Body of pancreas (tissue), 4 donors: ENCODE measurements around the gene MAST3. TPM values are rescaled to one million over a fixed set of nuclear protein-coding genes. Genes with fewer than 3 reads are reported as not detected.

Experiments used
- ATAC-seq: fragments of 150-250 bp; one replicate; pipeline ENCODE4 v1.9.1; 2016
- DNase-seq, 4 donors: peaks; one replicate each; pipeline ENCODE4 v3.0.0-alpha.2; 2019
- H3K27ac ChIP-seq, 4 donors: fragments of 200-600 bp; sonication (generic); 1 replicate in 3 of 4; 2 replicates in 1 of 4; pipeline versions ENCODE4 v1.5.1 to v1.6.1; 2016 to 2019; ENCODE audit warnings: mild to moderate bottlenecking in 1 of 4, mixed read lengths in 1 of 4, moderate library complexity in 1 of 4
- H3K27me3 ChIP-seq, 2 donors: fragments of 200-600 bp; sonication (generic); one replicate each; pipeline ENCODE4 v1.6.0; 2016; ENCODE audit warnings: mild to moderate bottlenecking in 1 of 2
- H3K36me3 ChIP-seq, 2 donors: fragments of 200-600 bp; sonication (generic); replicated peaks in 1 of 2; 2 replicates each; pipeline ENCODE4 v1.5.1; 2016; ENCODE audit warnings: low read depth in 2 of 2; ENCODE audit not compliant: insufficient read depth in 1 of 2
- H3K4me1 ChIP-seq: fragments of 200-600 bp; sonication (generic); one replicate; pipeline ENCODE4 v1.6.0; 2016
- H3K4me3 ChIP-seq, 2 donors: fragments of 200-600 bp; sonication (generic); 1 replicate in 1 of 2; 2 replicates in 1 of 2; pipeline ENCODE4 v1.5.1; 2016 to 2019
- H3K9me3 ChIP-seq, 3 donors: fragments of 200-600 bp; sonication (generic); 1 replicate in 2 of 3; 2 replicates in 1 of 3; pipeline ENCODE4 v1.5.1; 2016
- POLR2A ChIP-seq, 3 donors: fragments of 450-650 bp; IDR thresholded peaks; one replicate each; pipeline ENCODE4 v1.6.1; 2016; ENCODE audit warnings: antibody characterized with exemption in 3 of 3, mild to moderate bottlenecking in 2 of 3
- WGBS, 2 donors: methylation state at CpG; one replicate each; pipeline ENCODE4 v1.1.5; 2017; 5-methylcytosine and 5-hydroxymethylcytosine counted together
- intact Hi-C: fragments of 100-400 bp; cut with DNase I; formaldehyde crosslinking; loops from one replicate; pipeline ENCODE4 v1.15.1; 2023
- total RNA-seq, 2 donors: library from RNA; depleted of rRNA; stranded (reverse); fragments of >200 nt; gene quantifications; one replicate each; pipeline ENCODE4 v1.1.0, GENCODE V29; 2016
- TF ChIP-seq, protein P1 (sequence below), 7 experiments: fragments of 450-650 bp in 4 of 7; fragments of 200-600 bp in 3 of 7; sonication (generic) in 3 of 7; IDR thresholded peaks; one replicate each; pipeline ENCODE4 v1.5.1; 2016 to 2019; ENCODE audit warnings: antibody characterized with exemption in 7 of 7

Gene MAST3
- total RNA-seq, 2 donors from 2014 or later = 17.6 to 35.3 TPM

- DNase-seq (no peak), ATAC-seq (no peak)
- no peaks in the 10 kb centered on the region for H3K36me3 ChIP-seq
- no peaks in the 10 kb centered on the region for H3K4me1 ChIP-seq
- no peaks in the 10 kb centered on the region for H3K27me3 ChIP-seq
- H3K9me3 ChIP-seq = no peaks in the 10 kb centered on the region
- intact Hi-C loops = no loop called here
- peak overlapping the region in 1 of 4 donors; percentile 53 for H3K27ac ChIP-seq
- H3K4me3 ChIP-seq = no peak overlapping the region
- TF ChIP-seq POLR2A (IDR thresholded peaks at IDR 0.05) = no peak
- TF ChIP-seq, protein P1, sequence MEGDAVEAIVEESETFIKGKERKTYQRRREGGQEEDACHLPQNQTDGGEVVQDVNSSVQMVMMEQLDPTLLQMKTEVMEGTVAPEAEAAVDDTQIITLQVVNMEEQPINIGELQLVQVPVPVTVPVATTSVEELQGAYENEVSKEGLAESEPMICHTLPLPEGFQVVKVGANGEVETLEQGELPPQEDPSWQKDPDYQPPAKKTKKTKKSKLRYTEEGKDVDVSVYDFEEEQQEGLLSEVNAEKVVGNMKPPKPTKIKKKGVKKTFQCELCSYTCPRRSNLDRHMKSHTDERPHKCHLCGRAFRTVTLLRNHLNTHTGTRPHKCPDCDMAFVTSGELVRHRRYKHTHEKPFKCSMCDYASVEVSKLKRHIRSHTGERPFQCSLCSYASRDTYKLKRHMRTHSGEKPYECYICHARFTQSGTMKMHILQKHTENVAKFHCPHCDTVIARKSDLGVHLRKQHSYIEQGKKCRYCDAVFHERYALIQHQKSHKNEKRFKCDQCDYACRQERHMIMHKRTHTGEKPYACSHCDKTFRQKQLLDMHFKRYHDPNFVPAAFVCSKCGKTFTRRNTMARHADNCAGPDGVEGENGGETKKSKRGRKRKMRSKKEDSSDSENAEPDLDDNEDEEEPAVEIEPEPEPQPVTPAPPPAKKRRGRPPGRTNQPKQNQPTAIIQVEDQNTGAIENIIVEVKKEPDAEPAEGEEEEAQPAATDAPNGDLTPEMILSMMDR (IDR thresholded peaks at IDR 0.05) = no peak
- 65 to 76% methylated on average over 5 of the region's 5 CpGs for WGBS, 2 donors
Observed at GRCh38 chr19:18089726-18090125, 7.9 kb upstream of the MAST3 start.

- Histone ChIP-seq H3K27me3 (no peaks in the 10 kb centered on the region), H3K9me3 (no peaks in the 10 kb centered on the region), H3K4me3 (no peak overlapping the region), H3K27ac (peak overlapping the region in 1 of 4 donors; percentile 56), H3K36me3 (no peaks in the 10 kb centered on the region), H3K4me1 (no peaks in the 10 kb centered on the region)
- 72 to 75% methylated on average over 12 of the region's 12 CpGs for WGBS, 2 donors
- DNase-seq = no peak
- no peak for TF ChIP-seq POLR2A (IDR thresholded peaks at IDR 0.05)
- TF ChIP-seq, protein P1 (IDR thresholded peaks at IDR 0.05) = no peak
- intact Hi-C loops = no loop called here
- no peak for ATAC-seq
Observed at GRCh38 chr19:18090545-18091216, 6.9 kb upstream of the MAST3 start.

DNA sequence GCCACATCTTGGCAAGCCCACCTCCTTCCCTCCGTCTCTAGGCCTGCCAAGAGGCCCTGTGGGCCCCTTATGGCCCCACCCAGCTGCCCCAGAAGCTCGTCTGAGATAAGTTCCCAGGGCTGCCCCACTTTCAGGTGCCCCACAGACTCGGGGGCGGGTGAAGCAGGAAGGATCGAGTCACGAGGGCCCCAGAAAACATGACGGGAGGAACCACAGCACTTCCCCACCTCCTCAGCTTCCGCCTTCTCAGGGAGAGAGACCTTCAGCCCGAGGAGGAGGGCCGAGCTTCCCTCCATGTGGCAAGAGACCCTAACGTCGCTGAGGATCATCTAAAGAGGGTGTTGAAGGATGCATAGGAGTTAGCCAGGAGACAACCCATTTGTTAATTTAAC lies 6.4 kb upstream of the MAST3 start:
- ATAC-seq (no peak), DNase-seq (peak in 3 of 4 donors; percentile 33 to 72 (median 34))
- Histone ChIP-seq H3K4me3 (no peak overlapping the region), H3K36me3 (no peaks in the 10 kb centered on the region), H3K27me3 (no peaks in the 10 kb centered on the region), H3K4me1 (no peaks in the 10 kb centered on the region), H3K27ac (peak overlapping the region in 1 of 4 donors; percentile 56), H3K9me3 (no peaks in the 10 kb centered on the region)
- intact Hi-C loops = no loop called here
- WGBS, 2 donors = 57 to 65% methylated on average over 5 to 12 of the region's 12 CpGs
- TF ChIP-seq POLR2A (IDR thresholded peaks at IDR 0.05) = no peak
- TF ChIP-seq, protein P1 (IDR thresholded peaks at IDR 0.05) = no peak

GRCh38 chr19:18093439-18094161 lies 4.0 kb upstream of the MAST3 start:
- intact Hi-C loops = no loop called here
- Histone ChIP-seq H3K36me3 (no peaks in the 10 kb centered on the region), H3K27ac (no peak overlapping the region), H3K4me1 (peaks cover 8% of the 10 kb centered on the region), H3K9me3 (no peaks in the 10 kb centered on the region), H3K27me3 (no peaks in the 10 kb centered on the region), H3K4me3 (no peak overlapping the region)
- ATAC-seq (no peak), DNase-seq (peak in 1 of 4 donors; percentile 33)
- 64% methylated on average over 5 to 6 of the region's 6 CpGs for WGBS, 2 donors
- TF ChIP-seq, protein P1 (IDR thresholded peaks at IDR 0.05) = no peak
- no peak for TF ChIP-seq POLR2A (IDR thresholded peaks at IDR 0.05)
